Measurements from ENCODE around the gene POLR3C.
A peak's percentile ranks its signal among the peaks of the same experiment; 100 is the strongest.

The POLR3C gene

GRCh38 chr1:145887631-145888030, 63.6 kb downstream of the POLR3C start:
- Histone ChIP-seq H3K27ac (ENCODE audit: low read depth in 2 of 2, low read length in 2 of 2) (no peak overlapping the region), H3K4me3 (ENCODE audit: low read length in 2 of 2) (no peak overlapping the region), H3K36me3 (ENCODE audit: control insufficient read depth in 2 of 2, insufficient read depth in 2 of 2, low read length in 2 of 2) (no peaks in the 10 kb centered on the region), H3K9me3 (ENCODE audit: control insufficient read depth in 2 of 2, low read length in 2 of 2) (no peaks in the 10 kb centered on the region), H3K4me1 (ENCODE audit: control insufficient read depth in 2 of 2, insufficient read depth in 2 of 2, low read length in 2 of 2) (peaks cover 15 to 20% of the 10 kb centered on the region in 2 donors), H3K9ac (ENCODE audit: low read depth in 1 of 2, low read length in 2 of 2) (no peak overlapping the region), H3K27me3 (ENCODE audit: control insufficient read depth in 2 of 2, insufficient read depth in 2 of 2, low read length in 2 of 2) (peaks cover 9 to 18% of the 10 kb centered on the region in 2 donors)

GRCh38 chr1:145889722-145890121, 65.7 kb downstream of the POLR3C start:
- H3K4me1 ChIP-seq (ENCODE audit: control insufficient read depth in 2 of 2, insufficient read depth in 2 of 2, low read length in 2 of 2), result peaks cover 15 to 20% of the 10 kb centered on the region in 2 donors
- no peak overlapping the region for H3K4me3 ChIP-seq (ENCODE audit: low read length in 2 of 2)
- H3K9ac ChIP-seq (ENCODE audit: low read depth in 1 of 2, low read length in 2 of 2), result no peak overlapping the region
- H3K27ac ChIP-seq (ENCODE audit: low read depth in 2 of 2, low read length in 2 of 2), result no peak overlapping the region
- H3K27me3 ChIP-seq (ENCODE audit: control insufficient read depth in 2 of 2, insufficient read depth in 2 of 2, low read length in 2 of 2), result peaks cover 2 to 7% of the 10 kb centered on the region in 2 donors
- no peaks in the 10 kb centered on the region for H3K36me3 ChIP-seq (ENCODE audit: control insufficient read depth in 2 of 2, insufficient read depth in 2 of 2, low read length in 2 of 2)
- no peaks in the 10 kb centered on the region for H3K9me3 ChIP-seq (ENCODE audit: control insufficient read depth in 2 of 2, low read length in 2 of 2)

- Histone ChIP-seq H3K4me1 (ENCODE audit: control insufficient read depth in 2 of 2, insufficient read depth in 2 of 2, low read length in 2 of 2) (peaks cover 10 to 17% of the 10 kb centered on the region in 2 donors), H3K36me3 (ENCODE audit: control insufficient read depth in 2 of 2, insufficient read depth in 2 of 2, low read length in 2 of 2) (no peaks in the 10 kb centered on the region), H3K4me3 (ENCODE audit: low read length in 2 of 2) (no peak overlapping the region), H3K9ac (ENCODE audit: low read depth in 1 of 2, low read length in 2 of 2) (peak overlapping the region; percentile 8 to 28), H3K27ac (ENCODE audit: low read depth in 2 of 2, low read length in 2 of 2) (peak overlapping the region; percentile 68 to 86), H3K9me3 (ENCODE audit: control insufficient read depth in 2 of 2, low read length in 2 of 2) (no peaks in the 10 kb centered on the region), H3K27me3 (ENCODE audit: control insufficient read depth in 2 of 2, insufficient read depth in 2 of 2, low read length in 2 of 2) (no peaks in the 10 kb centered on the region)
These were observed 67.1 kb downstream of the POLR3C start for GRCh38 chr1:145891143-145891542.

GRCh38 chr1:145891587-145892485, 67.8 kb downstream of the POLR3C start:
- Histone ChIP-seq H3K9ac (ENCODE audit: low read depth in 1 of 2, low read length in 2 of 2) (peak overlapping the region in 1 of 2 donors; percentile 28), H3K27me3 (ENCODE audit: control insufficient read depth in 2 of 2, insufficient read depth in 2 of 2, low read length in 2 of 2) (no peaks in the 10 kb centered on the region), H3K4me3 (ENCODE audit: low read length in 2 of 2) (peak overlapping the region; percentile 39 to 42), H3K36me3 (ENCODE audit: control insufficient read depth in 2 of 2, insufficient read depth in 2 of 2, low read length in 2 of 2) (no peaks in the 10 kb centered on the region), H3K9me3 (ENCODE audit: control insufficient read depth in 2 of 2, low read length in 2 of 2) (no peaks in the 10 kb centered on the region), H3K4me1 (ENCODE audit: control insufficient read depth in 2 of 2, insufficient read depth in 2 of 2, low read length in 2 of 2) (peaks cover 10 to 17% of the 10 kb centered on the region in 2 donors), H3K27ac (ENCODE audit: low read depth in 2 of 2, low read length in 2 of 2) (peak overlapping the region; percentile 68 to 86)

- Histone ChIP-seq H3K4me1 (ENCODE audit: control insufficient read depth in 2 of 2, insufficient read depth in 2 of 2, low read length in 2 of 2) (peaks cover 10 to 17% of the 10 kb centered on the region in 2 donors), H3K27me3 (ENCODE audit: control insufficient read depth in 2 of 2, insufficient read depth in 2 of 2, low read length in 2 of 2) (no peaks in the 10 kb centered on the region), H3K27ac (ENCODE audit: low read depth in 2 of 2, low read length in 2 of 2) (peak overlapping the region; percentile 68 to 86), H3K4me3 (ENCODE audit: low read length in 2 of 2) (peak overlapping the region; percentile 39 to 42), H3K36me3 (ENCODE audit: control insufficient read depth in 2 of 2, insufficient read depth in 2 of 2, low read length in 2 of 2) (no peaks in the 10 kb centered on the region), H3K9ac (ENCODE audit: low read depth in 1 of 2, low read length in 2 of 2) (peak overlapping the region in 1 of 2 donors; percentile 28), H3K9me3 (ENCODE audit: control insufficient read depth in 2 of 2, low read length in 2 of 2) (no peaks in the 10 kb centered on the region)
These were observed 68.6 kb downstream of the POLR3C start for GRCh38 chr1:145892486-145893087.

GRCh38 chr1:145893306-145894055, 69.5 kb downstream of the POLR3C start:
- peaks cover 10 to 17% of the 10 kb centered on the region in 2 donors for H3K4me1 ChIP-seq (ENCODE audit: control insufficient read depth in 2 of 2, insufficient read depth in 2 of 2, low read length in 2 of 2)
- H3K9ac ChIP-seq (ENCODE audit: low read depth in 1 of 2, low read length in 2 of 2), result no peak overlapping the region
- no peaks in the 10 kb centered on the region for H3K9me3 ChIP-seq (ENCODE audit: control insufficient read depth in 2 of 2, low read length in 2 of 2)
- no peaks in the 10 kb centered on the region for H3K36me3 ChIP-seq (ENCODE audit: control insufficient read depth in 2 of 2, insufficient read depth in 2 of 2, low read length in 2 of 2)
- no peak overlapping the region for H3K4me3 ChIP-seq (ENCODE audit: low read length in 2 of 2)
- no peaks in the 10 kb centered on the region for H3K27me3 ChIP-seq (ENCODE audit: control insufficient read depth in 2 of 2, insufficient read depth in 2 of 2, low read length in 2 of 2)
- no peak overlapping the region for H3K27ac ChIP-seq (ENCODE audit: low read depth in 2 of 2, low read length in 2 of 2)

Data from mucosa of rectum (tissue), 2 donors.